NCI-H2227 (cell line): Measurements from ENCODE around the gene ZMYND19.
"Not testable (repeated sequence)": the region's sequence is repeated elsewhere in the genome, so short reads cannot be mapped to it uniquely, and the experiment has no call there.

Experiments
- DNase-seq: peaks from one replicate; lab custom pipeline; 2025; ENCODE audit not compliant: unreplicated experiment; lab: John Stamatoyannopoulos, UW

Gene ZMYND19

DNA sequence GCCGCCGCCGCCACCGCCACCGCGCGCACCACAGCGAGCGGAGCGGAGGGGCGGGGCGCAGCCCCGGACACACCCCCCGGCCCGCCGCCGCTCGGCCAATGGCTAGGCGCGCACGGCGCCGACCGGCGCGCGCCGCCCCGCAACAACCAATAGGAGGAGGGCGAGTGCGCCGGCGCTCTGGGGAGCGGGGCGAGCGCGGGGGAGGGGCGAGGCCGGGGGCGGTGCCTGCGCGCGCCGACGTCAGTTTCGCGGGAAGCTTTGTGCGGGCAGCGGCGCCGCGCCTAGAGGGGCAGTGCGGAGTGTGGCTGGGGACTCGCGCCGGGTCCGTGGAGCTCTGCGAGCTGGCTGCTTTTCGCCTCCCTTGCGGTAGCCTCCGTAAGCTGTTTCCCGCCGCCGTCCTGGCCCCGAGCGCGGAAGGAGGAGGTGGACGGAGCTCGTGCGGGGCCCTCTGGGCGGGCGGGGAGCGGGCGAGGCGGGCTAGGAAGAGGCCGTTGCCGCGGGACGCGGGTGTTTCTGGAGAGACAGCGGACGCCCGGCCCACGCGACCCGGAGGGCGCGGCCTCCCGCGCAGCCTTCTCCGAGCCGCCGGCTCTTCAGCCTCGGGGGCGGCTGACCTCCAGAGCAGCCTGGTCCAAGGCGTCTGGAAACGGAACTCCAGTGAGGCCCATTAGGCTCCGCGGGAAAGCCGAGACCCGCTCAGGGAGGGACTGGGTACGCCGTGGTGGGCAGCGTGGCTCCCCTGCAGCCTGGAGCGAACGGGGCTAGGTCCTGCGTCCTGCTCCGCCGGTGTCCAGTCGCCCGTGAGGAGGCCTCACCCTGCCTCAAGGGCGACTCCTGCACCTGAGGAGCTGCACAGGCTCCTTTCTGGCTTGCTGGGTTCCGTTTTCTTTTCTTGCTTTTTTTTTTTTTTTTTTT is at the start of gene ZMYND19:
Gene ZMYND19 (minus strand): TSS at position 44 of the 915 bp plus-strand sequence. CDS start 249 bp downstream, outside the sequence.
- DNase-seq = peak; percentile 89

DNA sequence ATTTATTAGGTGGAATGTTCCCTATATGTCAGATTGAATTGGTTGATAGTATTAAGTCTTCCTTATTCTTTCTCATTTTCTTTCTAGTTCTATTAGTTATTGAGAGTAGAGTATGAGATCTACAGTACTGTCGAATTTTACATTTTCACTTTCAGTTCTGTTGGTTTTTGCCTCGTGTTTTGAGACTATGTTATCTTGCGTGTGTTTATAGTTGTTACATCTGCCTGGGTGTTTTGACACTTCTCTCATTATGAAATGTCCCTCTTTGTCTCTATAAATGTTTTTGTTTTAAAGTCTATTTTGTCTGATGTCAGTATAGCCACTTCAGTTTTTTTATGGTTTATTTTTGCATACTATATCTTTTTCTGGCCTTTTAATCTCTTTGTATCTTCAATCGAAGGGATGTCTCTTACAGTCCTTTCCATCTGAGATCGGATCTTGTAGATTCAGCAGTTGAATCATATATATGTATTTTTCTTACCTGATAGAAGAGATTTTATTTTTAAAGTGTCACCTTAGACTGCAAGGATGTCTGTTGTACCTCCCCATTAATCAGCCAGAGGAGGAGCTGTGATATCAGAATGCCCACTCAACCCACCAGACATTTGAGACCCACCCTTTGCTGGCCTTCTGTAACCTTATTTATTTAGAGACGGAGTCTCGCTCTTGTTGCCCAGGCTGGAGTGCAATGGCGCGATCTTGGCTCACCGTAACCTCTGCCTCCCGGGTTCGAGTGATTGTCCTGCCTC is 49.2 kb upstream of the ZMYND19 start:
- no peak for DNase-seq

DNA sequence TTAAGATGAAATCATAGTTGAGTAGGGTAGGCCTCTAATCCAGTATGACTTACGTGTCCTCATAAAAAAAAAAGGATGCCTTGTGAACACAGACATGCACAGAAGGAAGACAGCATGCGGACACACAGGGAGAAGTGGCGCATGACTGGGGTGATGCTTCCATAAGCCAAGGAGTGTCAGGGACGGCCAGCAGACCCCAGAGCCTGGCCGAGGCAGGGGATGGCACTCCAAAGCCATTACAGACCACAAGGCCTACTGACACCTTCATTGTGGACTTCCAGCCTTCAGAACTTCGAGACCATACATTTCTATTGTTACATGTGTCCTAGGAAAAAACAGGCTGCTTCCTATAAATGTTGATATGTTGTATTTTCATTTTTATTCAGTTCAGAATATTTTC is 48.4 kb upstream of the ZMYND19 start:
- no peak for DNase-seq

DNA sequence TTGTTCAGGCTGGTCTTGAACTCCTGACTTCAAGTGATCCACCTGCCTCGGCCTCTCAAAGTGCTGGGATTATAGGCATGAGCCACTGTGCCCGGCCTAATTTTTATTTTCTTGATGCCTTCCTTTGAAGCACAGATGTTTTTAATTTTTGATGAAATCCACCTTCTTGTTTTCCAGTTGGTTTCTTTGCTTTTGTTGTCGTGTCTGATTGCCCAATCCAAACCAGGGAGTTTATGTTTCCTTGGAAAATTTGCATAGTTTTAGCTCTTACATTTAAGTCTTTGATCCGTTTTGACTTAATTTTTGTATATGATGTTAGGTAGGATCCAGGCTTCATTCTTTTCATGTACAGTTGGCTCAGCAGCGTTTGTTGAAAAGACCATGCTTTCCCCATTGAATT is 43.7 kb upstream of the ZMYND19 start:
- no peak for DNase-seq

DNA sequence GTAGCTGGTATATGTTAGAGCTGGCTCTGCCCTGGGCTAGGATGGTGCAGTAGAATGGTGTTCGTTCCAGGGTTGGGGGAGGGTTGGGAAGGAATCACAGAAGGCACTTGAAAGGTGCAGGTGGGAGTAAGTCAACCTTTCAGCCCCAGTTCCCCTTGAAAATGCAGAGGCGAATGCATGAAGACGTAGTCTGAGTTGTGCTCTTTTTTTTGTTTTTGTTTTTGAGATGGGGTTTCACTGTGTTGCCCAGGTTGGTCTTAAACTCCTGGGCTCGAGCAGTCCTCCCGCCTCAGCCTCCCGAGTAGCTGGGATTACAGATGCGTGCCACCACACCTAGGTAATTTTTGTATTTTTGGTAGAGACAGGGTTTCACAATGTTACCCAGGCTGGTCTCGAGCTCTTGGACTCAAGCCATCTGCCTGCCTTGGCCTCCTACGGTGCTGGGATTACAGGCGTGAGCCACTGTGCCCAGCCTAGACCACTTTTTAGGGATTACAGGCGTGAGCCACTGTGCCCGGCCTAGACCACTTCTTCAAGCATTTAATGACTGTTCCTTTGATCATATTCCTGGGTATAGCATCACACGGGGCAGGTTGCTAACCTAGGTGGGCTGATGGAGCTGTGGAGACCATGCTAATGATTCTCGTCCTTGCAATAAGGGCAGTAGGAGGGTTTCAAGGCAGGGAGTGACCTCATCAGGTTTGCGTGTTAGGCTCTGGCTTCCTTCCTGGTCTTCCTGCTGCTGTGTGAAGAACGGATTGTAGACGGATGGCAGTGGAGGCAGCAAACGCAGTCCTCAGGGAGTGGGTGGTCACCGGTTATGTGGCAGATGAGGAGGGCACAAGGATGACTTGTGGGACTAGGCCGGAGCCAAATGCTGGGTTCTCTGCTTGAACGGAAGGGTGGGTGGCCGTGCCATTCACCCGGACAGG is 42.2 kb upstream of the ZMYND19 start:
- no peak for DNase-seq

DNA sequence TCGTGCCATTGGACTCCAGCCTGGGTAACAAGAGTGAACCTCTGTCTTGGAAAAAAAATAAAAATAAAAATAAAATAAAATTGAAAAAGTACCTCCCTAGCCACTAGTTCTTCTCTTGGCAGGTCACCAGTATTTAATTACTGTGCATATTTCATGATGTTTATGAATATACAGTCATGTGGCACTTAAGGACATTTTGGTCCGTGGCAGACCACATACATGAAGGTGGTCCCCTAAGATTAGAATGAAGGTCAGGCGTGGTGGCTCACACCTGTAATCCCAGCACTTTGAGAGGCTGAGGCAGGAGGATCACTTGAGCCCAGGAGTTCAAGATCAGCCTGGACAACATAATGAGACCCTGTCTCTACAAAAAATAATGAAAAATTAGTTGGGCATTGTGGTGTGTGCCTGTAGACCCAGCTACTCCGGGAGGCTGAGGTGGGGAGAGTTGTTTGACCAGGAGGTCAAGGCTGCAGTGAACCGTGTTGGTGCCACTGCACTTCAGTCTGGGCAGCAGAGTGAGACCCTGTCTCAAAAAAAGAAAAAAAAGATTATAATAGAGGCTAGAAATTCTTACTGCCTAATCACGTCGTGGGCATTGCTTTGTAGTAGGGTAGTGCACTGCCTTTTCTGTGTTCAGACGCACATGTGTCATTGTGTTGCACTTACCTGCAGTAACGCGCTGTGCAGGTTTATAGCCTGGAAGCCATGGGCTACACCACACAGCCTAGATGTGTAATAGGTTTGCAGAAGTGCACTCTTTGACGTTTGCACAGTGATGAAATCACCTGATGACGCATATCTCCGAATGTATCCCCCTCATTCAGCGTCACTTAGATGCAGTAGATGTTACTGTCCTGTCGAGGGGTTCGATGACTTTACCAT is 41.3 kb upstream of the ZMYND19 start:
- DNase-seq = no peak

DNA sequence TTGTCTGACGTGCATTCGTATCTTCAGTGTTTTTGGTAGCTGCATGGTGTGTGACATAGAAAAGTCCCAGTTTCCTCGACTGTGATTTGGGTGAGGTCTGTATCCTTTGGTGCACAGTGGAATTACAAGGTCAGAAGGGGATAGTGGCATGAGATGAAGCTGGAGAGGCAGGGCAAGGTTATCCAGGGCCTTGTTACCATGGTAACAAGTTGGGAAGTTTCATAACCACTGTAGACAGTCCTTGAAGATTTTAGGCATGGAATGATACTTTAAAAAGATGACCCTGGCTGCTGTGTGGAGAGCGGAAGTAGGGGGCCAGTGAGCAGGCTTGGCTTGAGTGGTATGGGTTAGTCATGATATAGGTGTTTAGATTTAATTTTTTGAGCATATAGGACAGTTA is 40.4 kb upstream of the ZMYND19 start:
- DNase-seq = no peak

DNA sequence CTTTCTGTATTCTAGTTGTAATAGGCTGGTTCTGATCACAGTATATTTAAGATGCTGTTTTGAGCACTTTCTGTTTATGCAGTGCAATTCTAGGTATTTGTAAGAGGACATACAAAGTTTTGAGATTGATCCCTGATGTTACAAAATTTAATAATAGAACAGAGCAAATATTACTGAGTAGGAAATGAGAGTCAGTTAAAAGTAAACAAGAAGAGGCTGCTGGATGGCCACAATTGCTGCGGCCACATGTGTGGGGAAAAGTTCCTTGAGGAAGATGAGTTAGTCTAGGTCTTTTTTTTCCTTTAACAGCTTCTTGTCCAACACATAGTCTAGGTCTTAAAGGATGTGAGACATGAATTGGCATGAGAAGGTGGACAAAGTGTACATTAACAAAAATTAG is 39.8 kb upstream of the ZMYND19 start:
- DNase-seq = no peak

DNA sequence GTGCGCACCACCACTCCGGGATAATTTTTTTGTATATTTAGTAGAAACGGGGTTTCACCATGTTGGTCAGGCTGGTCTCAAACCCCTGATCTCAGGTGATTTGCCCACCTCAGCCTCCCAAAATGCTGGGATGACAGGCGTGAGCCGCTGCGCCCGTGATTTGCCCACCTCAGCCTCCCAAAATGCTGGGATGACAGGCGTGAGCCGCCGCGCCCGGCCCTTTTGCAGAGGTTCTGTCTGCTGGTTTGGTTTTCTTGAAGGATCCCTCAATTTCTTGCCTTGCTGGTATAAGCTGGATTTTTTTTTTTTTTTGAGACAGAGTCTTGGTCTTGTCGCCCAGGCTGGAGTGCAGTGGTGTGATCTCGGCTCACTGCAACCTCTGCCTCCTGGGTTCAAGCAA is 37.1 kb upstream of the ZMYND19 start:
- not testable (repeated sequence) for DNase-seq

DNA sequence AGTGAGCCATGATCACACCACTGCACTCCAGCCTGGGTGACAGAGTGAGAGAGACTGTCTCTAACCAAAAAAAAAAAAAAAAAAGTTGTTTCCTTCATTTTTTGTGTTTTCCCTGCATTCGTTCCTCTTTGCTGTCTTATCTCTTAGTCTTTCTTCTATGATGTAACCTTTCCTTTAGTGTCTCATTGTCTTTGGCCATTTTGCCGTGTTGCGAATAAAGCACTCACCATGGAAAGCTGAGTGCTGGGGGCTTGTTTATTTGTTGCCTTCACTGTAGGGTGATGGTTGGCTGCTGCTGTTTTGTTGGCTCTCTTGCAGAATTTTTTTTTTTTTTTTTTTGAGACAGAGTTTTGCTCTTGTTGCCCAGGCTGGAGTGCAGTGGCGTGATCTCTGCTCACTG is 36.2 kb upstream of the ZMYND19 start:
- DNase-seq = no peak

DNA sequence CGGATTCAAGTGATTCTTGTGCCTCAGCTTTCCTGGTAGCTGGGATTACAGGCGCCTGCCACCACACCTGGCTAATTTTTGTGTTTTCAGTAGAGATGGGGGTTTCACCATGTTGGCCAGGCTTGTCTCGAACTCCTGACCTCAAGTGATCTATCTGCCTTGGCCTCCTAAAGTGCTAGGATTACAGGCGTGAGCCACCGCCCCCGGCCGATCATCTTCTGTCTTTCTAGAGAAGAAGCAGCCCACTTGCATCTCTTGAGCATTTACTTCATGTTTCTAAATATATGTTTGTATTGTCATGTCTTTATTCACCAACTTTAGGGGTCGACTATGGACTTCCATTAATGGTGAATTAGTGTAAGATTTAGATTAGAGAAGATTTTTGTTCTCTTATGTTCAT is 31.9 kb upstream of the ZMYND19 start:
- not testable (repeated sequence) for DNase-seq

DNA sequence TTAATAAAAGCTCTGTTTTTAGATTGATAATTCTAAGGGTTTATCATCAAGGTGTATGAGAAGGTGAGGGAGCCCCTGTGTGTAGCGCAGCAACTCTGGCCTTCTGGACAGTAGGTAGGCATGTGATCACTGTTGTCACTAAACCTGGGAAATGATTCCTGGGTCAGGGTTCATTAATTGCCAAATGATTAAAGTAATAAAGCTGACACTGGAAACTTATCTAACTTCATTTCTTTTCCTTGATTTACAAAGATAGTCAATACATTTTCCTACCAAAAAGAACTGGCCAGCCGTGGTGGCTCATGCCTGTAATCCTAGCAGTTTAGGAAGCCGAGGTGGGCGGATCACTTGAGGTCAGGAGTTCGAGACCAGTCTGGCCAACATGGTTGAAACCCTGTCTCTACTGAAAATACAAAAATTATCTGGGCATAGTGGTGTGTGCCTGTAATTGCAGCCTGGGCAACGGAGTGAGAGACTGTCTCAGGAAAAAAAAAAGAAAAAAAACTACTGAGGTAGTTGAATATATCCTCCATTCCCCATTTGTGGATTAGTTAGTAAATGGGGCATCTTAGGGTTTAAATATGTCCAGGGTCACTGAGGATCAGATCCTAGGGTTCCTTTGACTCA is 30.9 kb upstream of the ZMYND19 start:
- DNase-seq = no peak

DNA sequence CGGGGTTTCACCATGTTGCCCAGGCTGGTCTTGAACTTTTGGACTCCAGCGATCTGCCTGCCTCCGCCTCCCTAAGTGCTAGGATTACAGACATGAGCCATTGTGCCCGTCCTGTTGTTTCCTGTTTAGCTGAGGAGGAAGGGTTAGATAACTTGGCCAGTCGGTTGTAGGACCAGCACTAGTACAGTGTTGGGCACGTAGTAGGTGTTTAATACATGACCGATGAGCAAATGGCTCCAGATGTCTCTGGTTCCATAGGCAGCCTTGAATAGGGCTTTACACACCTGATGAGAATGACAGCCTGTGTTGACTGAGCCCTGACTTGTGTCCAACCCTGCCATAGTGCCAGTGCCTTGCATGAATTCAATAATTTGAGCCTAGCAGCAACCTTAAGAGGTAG is 30.3 kb upstream of the ZMYND19 start:
- no peak for DNase-seq

DNA sequence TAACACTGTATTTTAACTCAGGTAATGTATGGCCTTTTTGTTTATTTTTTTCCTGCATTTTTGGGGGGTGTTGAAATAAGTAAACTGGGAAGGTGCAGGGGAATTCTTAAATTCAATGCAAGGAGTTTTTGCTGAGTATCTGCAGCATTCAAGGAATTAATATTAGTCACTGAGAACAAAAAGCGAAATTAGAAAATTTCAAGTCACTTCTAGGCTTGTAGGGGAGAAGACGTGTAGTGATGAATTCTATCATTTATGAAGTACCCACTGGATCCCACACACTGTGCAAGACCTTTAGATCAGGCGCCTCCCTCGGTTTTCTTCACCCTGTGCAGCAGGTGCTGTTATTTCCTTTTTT is 29.7 kb upstream of the ZMYND19 start:
- DNase-seq = no peak

DNA sequence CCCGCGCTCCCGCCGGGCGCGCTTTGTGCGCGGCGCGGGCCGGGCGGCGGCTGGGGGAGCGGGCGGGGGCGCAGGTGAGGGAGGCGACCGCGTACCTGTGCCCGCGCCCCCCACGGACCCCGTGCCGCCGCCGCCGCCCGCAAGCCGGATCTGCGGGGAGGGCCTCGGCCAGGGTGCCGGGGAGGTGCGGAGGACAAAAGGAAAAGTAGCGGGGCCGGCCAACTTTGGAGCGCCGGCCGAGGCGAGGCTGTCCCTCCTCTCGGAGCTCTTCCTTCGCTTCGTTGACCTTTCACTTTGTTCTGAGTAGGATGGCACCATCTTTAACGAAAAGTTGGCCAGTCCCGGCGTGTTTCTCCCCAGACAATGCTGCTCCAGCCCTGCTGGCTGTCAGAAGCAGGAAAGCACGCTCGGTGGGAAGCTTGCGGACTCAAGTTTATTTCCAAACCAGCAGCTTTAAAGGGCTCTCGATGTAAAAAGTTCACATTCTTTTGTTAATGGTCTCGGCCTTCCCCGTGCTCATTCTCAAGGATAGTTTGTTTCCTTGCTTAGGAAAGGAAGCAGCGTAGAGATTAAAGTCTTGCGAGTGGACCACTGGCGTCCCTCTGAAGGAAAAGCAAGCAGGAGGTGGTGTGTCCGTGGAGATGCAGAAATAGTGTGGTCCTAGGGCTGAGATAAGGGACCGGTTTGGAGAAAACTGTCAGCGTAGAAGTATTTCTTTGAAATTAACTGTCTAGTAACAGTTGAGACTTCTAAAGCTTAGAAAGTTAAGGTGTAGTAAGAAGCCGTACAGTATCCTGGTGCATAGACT is 29.1 kb upstream of the ZMYND19 start:
- DNase-seq = peak; percentile 28

DNA sequence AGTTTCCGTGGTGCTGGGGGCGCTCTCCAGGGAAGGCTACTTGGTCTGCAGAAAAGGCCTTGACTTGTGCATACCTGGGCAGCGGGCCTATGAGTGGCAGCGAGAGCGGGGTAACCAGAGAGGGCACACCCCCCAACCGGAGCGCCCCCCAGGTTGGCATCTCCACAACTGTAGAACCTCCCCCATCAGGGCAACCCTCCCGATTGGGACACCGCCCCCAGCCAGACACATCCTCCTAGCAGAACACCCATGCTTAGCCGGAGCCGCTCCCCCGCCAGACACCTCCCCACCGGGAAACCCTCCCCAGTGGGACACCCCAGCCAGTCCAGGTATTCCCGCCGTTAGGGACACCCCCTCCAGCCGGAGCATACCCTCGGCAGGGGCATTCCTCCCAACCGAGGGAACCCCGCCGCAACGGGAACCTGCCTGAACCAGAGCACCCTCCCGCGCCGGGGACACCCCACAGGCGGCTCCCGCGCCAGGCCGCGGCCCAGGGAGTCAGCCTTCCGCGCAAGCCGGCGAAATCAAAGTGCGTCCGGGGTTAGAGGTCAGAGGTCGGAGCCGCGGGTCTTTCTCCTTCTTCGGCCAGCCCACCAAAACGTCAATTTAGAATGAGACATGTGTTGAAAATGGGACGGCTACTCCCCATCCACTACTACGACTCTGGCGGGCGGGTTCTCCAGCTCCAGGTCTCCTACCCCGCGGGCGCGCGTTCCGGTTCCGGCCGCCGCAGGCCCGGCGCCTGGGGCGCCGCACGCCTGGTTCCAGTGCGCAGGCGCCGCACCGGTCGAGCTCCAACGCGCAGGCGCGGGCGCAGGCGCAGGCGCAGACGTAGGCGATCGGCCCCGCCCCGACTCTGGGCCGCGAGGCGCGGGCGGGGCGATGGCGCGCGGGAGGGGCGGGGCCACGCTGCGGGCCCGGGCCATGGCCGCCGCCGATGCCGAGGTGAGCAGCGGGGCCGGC is 28.1 kb upstream of the ZMYND19 start, which contains the start of gene EHMT1:
Gene EHMT1 (plus strand): TSS at position 901 of the 963 bp plus-strand sequence. CDS start 24 bp downstream, at position 925.
- peak; percentile 90 for DNase-seq

DNA sequence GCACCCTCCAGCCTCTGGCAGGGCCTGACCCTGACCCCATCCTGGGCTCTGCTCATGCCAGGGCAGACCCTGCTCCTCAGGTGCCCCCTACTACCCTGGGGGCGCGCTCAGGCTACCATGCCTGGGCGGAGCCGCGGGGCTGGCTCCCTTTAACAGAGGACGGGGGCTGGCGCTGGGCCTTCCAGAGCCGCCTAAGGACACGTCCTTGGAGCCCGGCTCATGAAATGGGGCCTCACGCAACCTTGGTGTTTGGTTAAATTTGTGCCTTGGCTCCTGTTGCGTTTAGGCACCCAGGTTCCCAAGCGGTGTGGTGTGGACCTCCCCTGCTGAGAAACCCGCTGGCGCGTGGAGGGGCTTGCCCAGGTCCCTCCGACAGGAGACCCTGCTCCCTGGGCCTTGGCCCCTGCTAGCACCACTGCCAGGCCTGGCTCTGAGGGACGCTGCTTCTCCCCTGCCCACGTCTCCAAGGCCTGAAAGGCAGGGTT is 25.1 kb upstream of the ZMYND19 start:
- DNase-seq = no peak
